Neural progenitor cell (in vitro differentiated cells): ENCODE results near the gene MMD. TPM values are rescaled to one million over a fixed set of nuclear protein-coding genes. Genes with fewer than 3 reads are reported as not detected.
"Not testable (repeated sequence)": the region's sequence is repeated elsewhere in the genome, so short reads cannot be mapped to it uniquely, and the experiment has no call there.

Experiments
- DNase-seq: peaks from one replicate; pipeline ENCODE4 v3.0.0-alpha.2; 2016; ENCODE audit warnings: low spot score
- H2AFZ ChIP-seq: fragments of 200-600 bp; sonication (generic); replicated peaks from 2 replicates; pipeline ENCODE4 v1.6.1; 2016; ENCODE audit warnings: antibody characterized with exemption
- H3F3A ChIP-seq: fragments of 200-600 bp; sonication (generic); 2 replicates; pipeline ENCODE4 v1.6.1; 2016; ENCODE audit warnings: antibody characterized with exemption, low read depth
- H3K27ac ChIP-seq: fragments of 200-600 bp; sonication (generic); 2 replicates; pipeline ENCODE4 v1.5.1; 2016; ENCODE audit warnings: mild to moderate bottlenecking
- H3K27me3 ChIP-seq: fragments of 200-600 bp; sonication (generic); 2 replicates; pipeline ENCODE4 v1.6.1; 2016; ENCODE audit warnings: mild to moderate bottlenecking, moderate library complexity
- H3K36me3 ChIP-seq: fragments of 200-600 bp; sonication (generic); 2 replicates; pipeline ENCODE4 v1.5.1; 2016
- H3K4me1 ChIP-seq: fragments of 200-600 bp; sonication (generic); 2 replicates; pipeline ENCODE4 v1.6.1; 2016; ENCODE audit warnings: mixed run types
- H3K4me2 ChIP-seq: fragments of 200-600 bp; sonication (generic); 2 replicates; pipeline ENCODE4 v1.6.1; 2016
- H3K4me3 ChIP-seq: fragments of 200-600 bp; sonication (generic); 2 replicates; pipeline ENCODE4 v1.5.1; 2016
- H3K79me2 ChIP-seq: fragments of 200-600 bp; sonication (generic); 2 replicates; pipeline ENCODE4 v1.6.1; 2016; ENCODE audit warnings: low read depth
- H3K9ac ChIP-seq: fragments of 200-600 bp; sonication (generic); 2 replicates; pipeline ENCODE4 v1.6.1; 2016
- H3K9me3 ChIP-seq: fragments of 200-600 bp; sonication (generic); 2 replicates; pipeline ENCODE4 v1.5.1; 2016; ENCODE audit warnings: low read depth
- H4K20me1 ChIP-seq: fragments of 200-600 bp; sonication (generic); 2 replicates; pipeline ENCODE4 v1.6.1; 2016; ENCODE audit warnings: low read depth
- H3K27ac Mint-ChIP-seq: 3 replicates; pipeline ENCODE4 v1.8.0; 2021; ENCODE audit warnings: mixed read lengths
- H3K27me3 Mint-ChIP-seq: 2 replicates; pipeline ENCODE4 v1.8.0; 2022; ENCODE audit warnings: low read depth, mild to moderate bottlenecking, inconsistent platforms, moderate library complexity, mixed read lengths; ENCODE audit not compliant: insufficient read depth
- H3K36me3 Mint-ChIP-seq: 3 replicates; pipeline ENCODE4 v1.8.0; 2021; ENCODE audit warnings: mixed read lengths
- H3K4me1 Mint-ChIP-seq: 3 replicates; pipeline ENCODE4 v1.8.0; 2021; ENCODE audit warnings: mixed read lengths
- H3K4me3 Mint-ChIP-seq: 3 replicates; pipeline ENCODE4 v1.8.0; 2021; ENCODE audit warnings: mild to moderate bottlenecking, moderate library complexity, mixed read lengths
- H3K9me3 Mint-ChIP-seq: 3 replicates; pipeline ENCODE4 v1.8.0; 2020; ENCODE audit warnings: mixed read lengths
- EZH2 ChIP-seq: fragments of 200-600 bp; sonication (generic); IDR thresholded peaks from 2 replicates; pipeline ENCODE4 v1.6.1; 2017; ENCODE audit warnings: antibody characterized with exemption, mild to moderate bottlenecking, moderate library complexity
- EZH2phosphoT487 ChIP-seq: fragments of 200-600 bp; sonication (generic); IDR thresholded peaks from 2 replicates; pipeline ENCODE4 v1.6.1; 2017; ENCODE audit warnings: antibody characterized with exemption
- total RNA-seq: library from RNA; depleted of rRNA; stranded (reverse); fragments of >200 nt; gene quantifications from 2 replicates; pipeline ENCODE4 v1.2.3, GENCODE V29; 2015; ENCODE audit warnings: low replicate concordance
- TF ChIP-seq, protein P1 (sequence below): fragments of 200-600 bp; sonication (generic); IDR thresholded peaks from 2 replicates; pipeline ENCODE4 v1.5.1; 2017; ENCODE audit warnings: antibody characterized with exemption, mild to moderate bottlenecking

MMD gene
- total RNA-seq, 1 donor from 2014 or later = 122 TPM

DNA sequence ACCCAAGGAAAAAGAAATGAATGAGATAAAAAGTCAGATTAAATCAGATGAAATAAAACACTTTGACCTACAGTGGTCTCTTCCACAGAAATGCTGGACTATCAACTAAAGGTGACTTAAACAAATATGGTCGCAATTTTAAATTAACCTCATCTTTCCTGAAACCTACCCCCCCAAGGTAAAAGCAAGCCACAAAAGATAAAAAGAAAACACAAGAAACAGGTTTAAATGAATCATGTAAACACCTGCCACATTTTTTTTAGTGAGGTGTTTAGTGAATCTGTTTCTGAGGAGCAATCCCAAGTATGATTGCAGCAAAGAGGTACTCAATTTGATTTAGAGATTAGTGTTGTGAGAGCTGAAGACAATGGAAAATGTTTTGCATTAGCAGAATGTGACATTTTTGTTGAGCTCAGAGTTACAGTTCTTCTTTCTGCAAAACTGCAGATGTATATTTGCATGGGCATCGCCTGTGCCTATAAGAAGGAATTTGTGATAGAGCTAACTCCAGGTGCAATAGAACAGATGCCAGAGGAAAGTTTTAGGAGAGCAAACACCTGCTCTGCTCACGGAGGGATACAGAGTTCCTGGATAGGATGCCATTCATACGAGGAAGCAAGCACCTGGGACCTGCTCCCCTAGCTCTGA, 3.4 kb upstream of the MMD start:
- H3K27ac Mint-ChIP-seq = no peak overlapping the region
- Histone ChIP-seq H3K27me3 (no peaks in the 10 kb centered on the region), H3K4me3 (no peak overlapping the region), H3K36me3 (no peaks in the 10 kb centered on the region), H4K20me1 (peaks cover 5% of the 10 kb centered on the region), H3K9me3 (no peaks in the 10 kb centered on the region), H3K27ac (no peak overlapping the region), H3K79me2 (peaks cover 13% of the 10 kb centered on the region), H2AFZ (no peak overlapping the region), H3K9ac (no peak overlapping the region), H3K4me1 (peaks cover 4% of the 10 kb centered on the region), H3F3A (no peaks in the 10 kb centered on the region), H3K4me2 (no peak overlapping the region)
- TF ChIP-seq, protein P1, sequence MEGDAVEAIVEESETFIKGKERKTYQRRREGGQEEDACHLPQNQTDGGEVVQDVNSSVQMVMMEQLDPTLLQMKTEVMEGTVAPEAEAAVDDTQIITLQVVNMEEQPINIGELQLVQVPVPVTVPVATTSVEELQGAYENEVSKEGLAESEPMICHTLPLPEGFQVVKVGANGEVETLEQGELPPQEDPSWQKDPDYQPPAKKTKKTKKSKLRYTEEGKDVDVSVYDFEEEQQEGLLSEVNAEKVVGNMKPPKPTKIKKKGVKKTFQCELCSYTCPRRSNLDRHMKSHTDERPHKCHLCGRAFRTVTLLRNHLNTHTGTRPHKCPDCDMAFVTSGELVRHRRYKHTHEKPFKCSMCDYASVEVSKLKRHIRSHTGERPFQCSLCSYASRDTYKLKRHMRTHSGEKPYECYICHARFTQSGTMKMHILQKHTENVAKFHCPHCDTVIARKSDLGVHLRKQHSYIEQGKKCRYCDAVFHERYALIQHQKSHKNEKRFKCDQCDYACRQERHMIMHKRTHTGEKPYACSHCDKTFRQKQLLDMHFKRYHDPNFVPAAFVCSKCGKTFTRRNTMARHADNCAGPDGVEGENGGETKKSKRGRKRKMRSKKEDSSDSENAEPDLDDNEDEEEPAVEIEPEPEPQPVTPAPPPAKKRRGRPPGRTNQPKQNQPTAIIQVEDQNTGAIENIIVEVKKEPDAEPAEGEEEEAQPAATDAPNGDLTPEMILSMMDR = no peak
- TF ChIP-seq EZH2 = no peak
- no peak for TF ChIP-seq EZH2phosphoT487
- H3K4me1 Mint-ChIP-seq = peaks cover 8% of the 10 kb centered on the region
- peaks cover 2% of the 10 kb centered on the region for H3K27me3 Mint-ChIP-seq
- H3K9me3 Mint-ChIP-seq = peaks cover 2% of the 10 kb centered on the region
- H3K36me3 Mint-ChIP-seq = peaks cover 1% of the 10 kb centered on the region
- DNase-seq = no peak
- no peak overlapping the region for H3K4me3 Mint-ChIP-seq

DNA sequence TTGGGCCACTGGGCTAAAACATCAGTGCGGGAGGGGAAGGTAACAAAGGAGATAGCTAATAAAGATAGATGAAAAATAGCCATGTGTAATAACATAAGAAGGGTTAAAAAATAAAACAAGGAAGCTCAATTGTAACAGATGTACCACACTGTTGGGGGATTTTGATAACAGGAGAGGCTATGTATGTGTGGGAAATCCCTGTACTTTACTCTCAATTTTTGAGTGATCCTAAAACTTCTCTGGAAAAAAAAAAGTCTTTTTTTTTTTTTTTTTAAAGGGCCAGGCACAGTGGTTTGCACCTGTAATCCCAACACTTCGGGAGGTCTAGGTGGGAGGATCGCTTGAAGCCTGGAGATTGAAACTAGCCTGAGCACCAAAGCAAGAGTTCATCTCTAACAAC, 1.9 kb upstream of the MMD start:
- no peak overlapping the region for H3K4me3 ChIP-seq
- H4K20me1 ChIP-seq = peaks cover 9% of the 10 kb centered on the region
- H3K4me1 ChIP-seq = peaks cover 9% of the 10 kb centered on the region
- H3K27ac ChIP-seq = no peak overlapping the region
- Mint-ChIP-seq H3K4me1 (peaks cover 13% of the 10 kb centered on the region), H3K36me3 (peaks cover 14% of the 10 kb centered on the region), H3K27me3 (peaks cover 2% of the 10 kb centered on the region), H3K9me3 (no peaks in the 10 kb centered on the region), H3K27ac (no peak overlapping the region), H3K4me3 (no peak overlapping the region)
- peaks cover 4% of the 10 kb centered on the region for H3K36me3 ChIP-seq
- H3K9ac ChIP-seq = no peak overlapping the region
- peaks cover 28% of the 10 kb centered on the region for H3K79me2 ChIP-seq
- no peak overlapping the region for H2AFZ ChIP-seq
- H3K4me2 ChIP-seq = no peak overlapping the region
- H3K9me3 ChIP-seq = no peaks in the 10 kb centered on the region
- TF ChIP-seq, protein P1 = no peak
- TF ChIP-seq EZH2 = no peak
- TF ChIP-seq EZH2phosphoT487 = no peak
- no peaks in the 10 kb centered on the region for H3F3A ChIP-seq
- DNase-seq = no peak
- H3K27me3 ChIP-seq = no peaks in the 10 kb centered on the region

DNA sequence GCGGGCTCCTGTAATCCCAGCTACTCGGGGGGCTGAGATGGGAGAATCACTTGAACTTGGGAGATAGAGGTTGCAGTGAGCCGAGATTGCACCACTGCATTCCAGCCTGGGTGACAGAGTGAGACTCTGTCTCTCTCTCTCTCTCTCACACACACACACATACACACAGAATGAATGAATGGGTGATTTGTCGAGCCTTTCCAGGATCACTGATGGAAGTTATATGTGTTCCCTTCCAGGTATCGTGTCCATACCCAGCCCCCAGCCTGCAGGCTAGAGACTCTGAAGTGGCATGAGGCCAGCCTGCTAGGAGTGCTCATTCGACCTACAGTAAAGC, 1.2 kb upstream of the MMD start:
- Mint-ChIP-seq H3K36me3 (peaks cover 21% of the 10 kb centered on the region), H3K4me3 (peak overlapping the region; percentile 69), H3K4me1 (peaks cover 13% of the 10 kb centered on the region)
- H3K4me2 ChIP-seq, H3K27me3 Mint-ChIP-seq, H3K36me3 ChIP-seq, H3K9me3 ChIP-seq, H4K20me1 ChIP-seq, H3F3A ChIP-seq, H3K27me3 ChIP-seq, H3K27ac Mint-ChIP-seq, DNase-seq, H3K9ac ChIP-seq, H3K27ac ChIP-seq, H3K9me3 Mint-ChIP-seq, H3K4me1 ChIP-seq, H3K4me3 ChIP-seq: not testable (repeated sequence)
- peaks cover 35% of the 10 kb centered on the region for H3K79me2 ChIP-seq
- H2AFZ ChIP-seq = peak overlapping the region; percentile 9

DNA sequence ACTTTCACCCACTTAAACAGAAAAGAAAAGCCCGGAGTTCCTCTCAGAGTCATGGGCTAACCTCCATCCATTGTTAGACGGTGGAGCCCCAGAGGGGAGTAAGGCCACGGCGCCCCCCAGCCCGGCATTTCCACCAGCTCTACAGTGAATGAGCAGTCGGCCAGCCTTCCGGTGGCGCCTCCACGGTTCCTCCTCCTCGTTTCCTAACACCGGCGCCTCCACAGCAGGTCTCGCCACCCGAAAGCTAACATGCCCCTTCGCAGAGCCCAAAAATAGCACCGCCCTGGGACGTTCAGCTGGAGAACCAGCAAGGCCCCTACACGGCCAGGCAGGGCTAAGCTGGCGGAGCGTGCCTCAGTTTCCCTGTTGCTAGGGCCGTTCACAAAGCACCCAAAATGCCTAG, 858 bp downstream of the MMD start:
- peaks cover 4% of the 10 kb centered on the region for H3K36me3 ChIP-seq

More for the DNA sequence above, 858 bp downstream of the MMD start:
- H3K27me3 Mint-ChIP-seq = peaks cover 2% of the 10 kb centered on the region
- Histone ChIP-seq H4K20me1 (peaks cover 9% of the 10 kb centered on the region), H3K4me3 (peak overlapping the region; percentile 80), H3K4me2 (peak overlapping the region; percentile 94), H2AFZ (peak overlapping the region; percentile 86), H3K27me3 (no peaks in the 10 kb centered on the region), H3K4me1 (peaks cover 9% of the 10 kb centered on the region), H3F3A (no peaks in the 10 kb centered on the region), H3K9me3 (no peaks in the 10 kb centered on the region), H3K79me2 (peaks cover 55% of the 10 kb centered on the region), H3K27ac (no peak overlapping the region), H3K9ac (peak overlapping the region; percentile 43)
- peaks cover 16% of the 10 kb centered on the region for H3K9me3 Mint-ChIP-seq
- peak overlapping the region; percentile 93 for H3K4me3 Mint-ChIP-seq
- peak overlapping the region; percentile 72 for H3K27ac Mint-ChIP-seq
- H3K4me1 Mint-ChIP-seq = peaks cover 13% of the 10 kb centered on the region
- peaks cover 34% of the 10 kb centered on the region for H3K36me3 Mint-ChIP-seq
- peak; percentile 49 for DNase-seq
- no peak for TF ChIP-seq EZH2
- TF ChIP-seq, protein P1 = no peak
- no peak for TF ChIP-seq EZH2phosphoT487
